ENCODE results near the gene CHAD.
"Not testable (repeated sequence)": the region's sequence is repeated elsewhere in the genome, so short reads cannot be mapped to it uniquely, and the experiment has no call there.

CHAD gene

DNA sequence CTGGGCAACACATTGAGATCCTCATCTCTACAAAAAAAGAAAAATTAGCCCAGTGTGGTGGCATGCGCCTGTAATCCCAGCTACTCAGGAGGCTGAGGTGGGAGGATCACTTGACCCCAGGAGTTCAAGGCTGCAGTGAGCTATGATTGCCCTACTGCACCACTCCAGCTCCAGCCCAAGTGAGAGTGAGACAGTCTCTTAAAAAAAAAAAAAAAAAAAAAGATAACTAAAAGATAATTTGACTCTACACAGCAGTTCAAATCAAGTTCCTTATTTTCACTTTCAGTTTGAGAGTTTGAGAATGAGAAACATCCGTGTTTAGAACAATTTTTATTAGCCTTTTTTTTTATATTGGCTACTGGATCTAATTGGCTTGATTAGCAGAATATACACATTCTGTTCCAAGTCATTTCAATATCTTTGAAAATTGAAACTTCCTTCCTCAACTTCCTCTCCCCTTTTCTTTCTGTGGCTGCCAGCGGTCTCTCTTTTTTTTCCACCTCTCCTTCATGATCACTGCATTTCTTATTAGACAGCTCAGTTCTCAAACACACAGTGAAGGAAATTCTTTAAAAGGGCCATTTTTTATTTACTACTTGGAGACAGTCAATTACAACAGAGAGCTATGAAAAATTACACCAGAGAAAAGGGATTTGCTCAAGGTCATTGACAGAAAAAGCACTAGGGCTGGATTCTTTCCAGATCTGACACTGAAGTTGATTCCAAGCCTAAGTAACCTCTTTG, 47.2 kb downstream of the CHAD start:
- no peak for DNase-seq (ENCODE audit: low read depth)
- in situ Hi-C loops (cut with HindIII; ENCODE audit: low sequenced_read_pairs): no loop called here
- no peak overlapping the region for H3K4me3 ChIP-seq (ENCODE audit: low read depth, low read length)
- TF ChIP-seq, protein P1, sequence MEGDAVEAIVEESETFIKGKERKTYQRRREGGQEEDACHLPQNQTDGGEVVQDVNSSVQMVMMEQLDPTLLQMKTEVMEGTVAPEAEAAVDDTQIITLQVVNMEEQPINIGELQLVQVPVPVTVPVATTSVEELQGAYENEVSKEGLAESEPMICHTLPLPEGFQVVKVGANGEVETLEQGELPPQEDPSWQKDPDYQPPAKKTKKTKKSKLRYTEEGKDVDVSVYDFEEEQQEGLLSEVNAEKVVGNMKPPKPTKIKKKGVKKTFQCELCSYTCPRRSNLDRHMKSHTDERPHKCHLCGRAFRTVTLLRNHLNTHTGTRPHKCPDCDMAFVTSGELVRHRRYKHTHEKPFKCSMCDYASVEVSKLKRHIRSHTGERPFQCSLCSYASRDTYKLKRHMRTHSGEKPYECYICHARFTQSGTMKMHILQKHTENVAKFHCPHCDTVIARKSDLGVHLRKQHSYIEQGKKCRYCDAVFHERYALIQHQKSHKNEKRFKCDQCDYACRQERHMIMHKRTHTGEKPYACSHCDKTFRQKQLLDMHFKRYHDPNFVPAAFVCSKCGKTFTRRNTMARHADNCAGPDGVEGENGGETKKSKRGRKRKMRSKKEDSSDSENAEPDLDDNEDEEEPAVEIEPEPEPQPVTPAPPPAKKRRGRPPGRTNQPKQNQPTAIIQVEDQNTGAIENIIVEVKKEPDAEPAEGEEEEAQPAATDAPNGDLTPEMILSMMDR (IDR thresholded peaks at IDR 0.05; ENCODE audit: low read depth, low read length, missing control alignments): no peak

- in situ Hi-C loops (cut with HindIII; ENCODE audit: low sequenced_read_pairs): no loop called here
- TF ChIP-seq, protein P1 (IDR thresholded peaks at IDR 0.05; ENCODE audit: low read depth, low read length, missing control alignments): no peak
- H3K4me3 ChIP-seq (ENCODE audit: low read depth, low read length): no peak overlapping the region
- no peak for DNase-seq (ENCODE audit: low read depth)
These were observed 48.1 kb downstream of the CHAD start for GRCh38 chr17:50420419-50421112.

- DNase-seq (ENCODE audit: low read depth); H3K4me3 ChIP-seq (ENCODE audit: low read depth, low read length); in situ Hi-C loops (cut with HindIII; ENCODE audit: low sequenced_read_pairs): not testable (repeated sequence)
These were observed 49.1 kb downstream of the CHAD start for GRCh38 chr17:50419577-50419976.

GRCh38 chr17:50414808-50415207, 53.9 kb downstream of the CHAD start:
- no peak overlapping the region for H3K4me3 ChIP-seq (ENCODE audit: low read depth, low read length)
- in situ Hi-C loops (cut with HindIII; ENCODE audit: low sequenced_read_pairs): no loop called here
- no peak for DNase-seq (ENCODE audit: low read depth)
- TF ChIP-seq, protein P1 (IDR thresholded peaks at IDR 0.05; ENCODE audit: low read depth, low read length, missing control alignments): no peak
